A549 (cell line): ENCODE results near the gene VPS37D.

ENCODE experiments used
- CBX2 ChIP-seq: fragments of 200-600 bp; sonication (generic); IDR thresholded peaks from 2 replicates; pipeline ENCODE4 v1.6.1; 2016; ENCODE audit warnings: low read depth, mild to moderate bottlenecking, borderline replicate concordance
- CHD2 ChIP-seq: fragments of 150-350 bp; IDR thresholded peaks from 2 replicates; pipeline ENCODE4 v1.6.1; 2014; ENCODE audit warnings: low read length; ENCODE audit not compliant: partially characterized antibody
- EHMT2 ChIP-seq: fragments of 200-600 bp; sonication (generic); IDR thresholded peaks from 2 replicates; pipeline ENCODE4 v1.6.1; 2016; ENCODE audit warnings: antibody characterized with exemption, low read depth, mild to moderate bottlenecking, moderate library complexity
- POLR2A ChIP-seq: IDR thresholded peaks from 2 replicates; pipeline ENCODE4 v1.6.1; 2012; ENCODE audit warnings: mild to moderate bottlenecking, low read length
- REST ChIP-seq: fragments of 200-600 bp; sonication (generic); IDR thresholded peaks from 2 replicates; pipeline ENCODE4 v1.6.1; 2016; ENCODE audit warnings: antibody characterized with exemption, mild to moderate bottlenecking, moderate library complexity
- RFX5 ChIP-seq: fragments of 450-650 bp; IDR thresholded peaks from 2 replicates; pipeline ENCODE4 v1.7.1; 2014; ENCODE audit warnings: antibody characterized with exemption, mild to moderate bottlenecking, moderate library complexity
- RNF2 ChIP-seq: fragments of 200-600 bp; sonication (generic); IDR thresholded peaks from 2 replicates; pipeline ENCODE4 v1.6.1; 2016; ENCODE audit warnings: low read depth, mild to moderate bottlenecking, antibody characterized with exemption, moderate library complexity, borderline replicate concordance
- USF2 ChIP-seq: fragments of 450-650 bp; IDR thresholded peaks from 2 replicates; pipeline ENCODE4 v1.6.1; 2014; ENCODE audit warnings: antibody characterized with exemption
- ZC3H11A ChIP-seq: fragments of 450-650 bp; IDR thresholded peaks from 2 replicates; pipeline ENCODE4 v1.6.1; 2014; ENCODE audit warnings: antibody characterized with exemption, mild to moderate bottlenecking
- TF ChIP-seq, protein P1 (sequence below): fragments of >200 bp; sonication (Bioruptor Twin); formaldehyde crosslinking; IDR thresholded peaks from 3 replicates; pipeline ENCODE4 v1.5.1; 2016

GRCh38 chr7:73652541-73652949, 15.1 kb upstream of the VPS37D start:
- TF ChIP-seq RNF2 (no peak), RFX5 (no peak), CBX2 (no peak), REST (no peak), CHD2 (no peak), POLR2A (no peak), ZC3H11A (no peak), USF2 (no peak), EHMT2 (no peak)
- TF ChIP-seq, protein P1, sequence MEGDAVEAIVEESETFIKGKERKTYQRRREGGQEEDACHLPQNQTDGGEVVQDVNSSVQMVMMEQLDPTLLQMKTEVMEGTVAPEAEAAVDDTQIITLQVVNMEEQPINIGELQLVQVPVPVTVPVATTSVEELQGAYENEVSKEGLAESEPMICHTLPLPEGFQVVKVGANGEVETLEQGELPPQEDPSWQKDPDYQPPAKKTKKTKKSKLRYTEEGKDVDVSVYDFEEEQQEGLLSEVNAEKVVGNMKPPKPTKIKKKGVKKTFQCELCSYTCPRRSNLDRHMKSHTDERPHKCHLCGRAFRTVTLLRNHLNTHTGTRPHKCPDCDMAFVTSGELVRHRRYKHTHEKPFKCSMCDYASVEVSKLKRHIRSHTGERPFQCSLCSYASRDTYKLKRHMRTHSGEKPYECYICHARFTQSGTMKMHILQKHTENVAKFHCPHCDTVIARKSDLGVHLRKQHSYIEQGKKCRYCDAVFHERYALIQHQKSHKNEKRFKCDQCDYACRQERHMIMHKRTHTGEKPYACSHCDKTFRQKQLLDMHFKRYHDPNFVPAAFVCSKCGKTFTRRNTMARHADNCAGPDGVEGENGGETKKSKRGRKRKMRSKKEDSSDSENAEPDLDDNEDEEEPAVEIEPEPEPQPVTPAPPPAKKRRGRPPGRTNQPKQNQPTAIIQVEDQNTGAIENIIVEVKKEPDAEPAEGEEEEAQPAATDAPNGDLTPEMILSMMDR, result no peak
